GM12875 (cell line): Measurements from ENCODE around the gene ZBTB5.
"Not testable (repeated sequence)": the region's sequence is repeated elsewhere in the genome, so short reads cannot be mapped to it uniquely, and the experiment has no call there.

Experiments used
- H3K4me3 ChIP-seq: one replicate; pipeline ENCODE4 v1.5.1; 2011; ENCODE audit warnings: low read depth, low read length, control low read depth
- TF ChIP-seq, protein P1 (sequence below): IDR thresholded peaks from 2 replicates; pipeline ENCODE4 v1.5.1; 2011; ENCODE audit warnings: low read depth, mild to moderate bottlenecking, control low read depth, inconsistent platforms, low read length, moderate library complexity, borderline replicate concordance; ENCODE audit not compliant: insufficient read depth

The ZBTB5 gene

DNA sequence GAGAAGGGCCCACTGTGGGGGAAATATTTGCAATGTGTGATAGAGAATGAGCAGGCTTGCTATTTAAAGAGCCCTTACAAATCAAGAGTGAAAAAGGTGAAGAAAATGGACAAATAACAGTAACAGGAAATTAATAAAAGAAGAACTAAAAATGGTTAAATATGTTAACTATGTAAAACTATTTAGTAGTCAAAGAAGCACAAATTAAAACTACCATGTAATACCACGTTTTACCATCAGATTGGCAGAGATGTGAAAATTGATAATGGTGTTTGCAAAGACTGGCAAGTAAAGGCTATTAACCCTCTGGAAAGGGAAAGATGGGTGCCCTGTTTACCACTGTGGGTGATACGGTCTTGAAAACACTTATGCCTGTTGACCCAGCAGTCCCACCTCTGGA lies 65.9 kb downstream of the ZBTB5 start:
- TF ChIP-seq, protein P1, sequence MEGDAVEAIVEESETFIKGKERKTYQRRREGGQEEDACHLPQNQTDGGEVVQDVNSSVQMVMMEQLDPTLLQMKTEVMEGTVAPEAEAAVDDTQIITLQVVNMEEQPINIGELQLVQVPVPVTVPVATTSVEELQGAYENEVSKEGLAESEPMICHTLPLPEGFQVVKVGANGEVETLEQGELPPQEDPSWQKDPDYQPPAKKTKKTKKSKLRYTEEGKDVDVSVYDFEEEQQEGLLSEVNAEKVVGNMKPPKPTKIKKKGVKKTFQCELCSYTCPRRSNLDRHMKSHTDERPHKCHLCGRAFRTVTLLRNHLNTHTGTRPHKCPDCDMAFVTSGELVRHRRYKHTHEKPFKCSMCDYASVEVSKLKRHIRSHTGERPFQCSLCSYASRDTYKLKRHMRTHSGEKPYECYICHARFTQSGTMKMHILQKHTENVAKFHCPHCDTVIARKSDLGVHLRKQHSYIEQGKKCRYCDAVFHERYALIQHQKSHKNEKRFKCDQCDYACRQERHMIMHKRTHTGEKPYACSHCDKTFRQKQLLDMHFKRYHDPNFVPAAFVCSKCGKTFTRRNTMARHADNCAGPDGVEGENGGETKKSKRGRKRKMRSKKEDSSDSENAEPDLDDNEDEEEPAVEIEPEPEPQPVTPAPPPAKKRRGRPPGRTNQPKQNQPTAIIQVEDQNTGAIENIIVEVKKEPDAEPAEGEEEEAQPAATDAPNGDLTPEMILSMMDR: no peak
- no peak overlapping the region for H3K4me3 ChIP-seq

DNA sequence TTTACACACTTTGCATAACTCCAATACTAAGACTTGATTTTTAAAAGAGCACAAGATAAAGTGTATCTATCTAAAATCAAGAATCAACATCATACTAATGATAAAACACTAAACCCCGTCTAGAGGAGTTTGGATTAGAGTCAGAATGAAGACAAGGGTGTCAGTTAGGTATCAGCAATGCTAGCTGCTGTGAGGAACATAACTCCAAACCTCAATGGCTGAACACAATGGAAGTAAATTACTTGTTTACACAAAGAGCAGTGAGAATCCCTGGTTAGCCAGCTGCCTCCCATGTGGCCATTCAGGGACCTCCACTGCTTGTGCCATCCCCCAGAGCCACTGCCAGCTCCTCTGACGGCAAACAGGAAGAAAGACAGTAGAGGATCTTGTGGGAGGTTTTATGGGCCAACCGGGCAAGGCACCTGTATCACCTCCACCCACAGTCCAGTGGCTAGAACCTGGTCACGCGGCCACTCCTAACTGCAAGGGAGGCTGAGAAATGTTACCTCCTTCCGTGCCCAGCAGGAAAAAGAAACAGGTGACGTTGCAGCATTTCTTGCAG lies 66.7 kb downstream of the ZBTB5 start:
- TF ChIP-seq, protein P1: no peak
- no peak overlapping the region for H3K4me3 ChIP-seq

DNA sequence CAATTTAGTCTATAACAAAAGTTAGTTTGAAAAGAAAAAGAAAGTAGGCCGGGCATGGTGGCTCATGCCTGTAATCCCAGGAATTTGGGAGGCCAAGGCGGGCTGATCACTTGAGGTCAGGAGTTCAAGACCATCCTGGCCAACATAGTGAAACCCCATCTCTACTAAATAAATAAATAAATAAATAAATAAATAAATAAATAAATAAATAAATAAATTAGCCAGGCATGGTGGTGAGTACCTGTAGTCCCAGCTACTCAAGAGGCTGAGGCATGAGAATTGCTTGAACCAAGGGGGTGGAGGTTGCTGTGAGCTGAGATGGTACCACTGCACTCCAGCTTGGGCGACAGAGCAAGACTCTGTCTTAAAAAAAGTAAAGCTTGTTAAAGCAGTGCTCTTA lies 67.3 kb downstream of the ZBTB5 start:
- not testable (repeated sequence) for H3K4me3 ChIP-seq

DNA sequence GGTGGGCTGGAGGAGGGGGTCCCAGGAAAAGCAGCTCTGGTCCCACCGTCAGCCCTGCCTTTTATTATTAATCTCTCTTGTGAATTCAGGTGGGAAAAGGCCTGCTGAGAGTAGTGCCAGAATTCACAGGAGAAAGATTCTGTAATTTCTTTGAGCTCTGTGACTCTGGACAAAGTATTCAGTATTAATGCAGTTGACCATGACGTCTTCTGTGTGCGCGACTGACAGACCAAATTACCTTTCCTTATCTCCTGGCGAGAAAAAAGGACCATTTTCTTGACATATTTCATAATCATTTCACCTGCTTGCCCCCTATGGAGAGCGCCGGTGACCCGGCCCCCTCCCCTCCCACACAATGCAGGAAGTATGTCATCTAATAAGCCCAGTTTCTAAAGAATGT lies 69.6 kb downstream of the ZBTB5 start:
- TF ChIP-seq, protein P1: no peak
- no peak overlapping the region for H3K4me3 ChIP-seq

DNA sequence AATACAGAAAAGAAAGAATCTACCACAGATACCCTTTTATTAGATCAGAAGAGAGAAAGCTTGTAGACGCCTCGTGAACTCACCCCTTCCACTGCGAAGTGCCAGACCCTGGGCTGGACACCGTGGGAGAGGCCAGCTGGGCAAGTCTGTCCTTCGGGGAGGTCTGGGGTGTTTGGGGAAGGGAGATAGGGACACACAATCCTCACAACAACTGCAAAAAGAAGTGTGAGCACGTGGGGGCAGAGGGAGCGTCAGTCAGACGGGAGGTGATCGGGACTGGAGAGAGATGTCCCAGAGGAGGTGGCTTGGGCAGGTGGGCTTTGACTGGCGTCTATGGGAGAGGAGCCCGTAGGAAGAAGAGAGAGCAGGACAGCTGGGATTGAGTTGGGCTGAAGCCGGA lies 70.0 kb downstream of the ZBTB5 start:
- TF ChIP-seq, protein P1: no peak
- no peak overlapping the region for H3K4me3 ChIP-seq

DNA sequence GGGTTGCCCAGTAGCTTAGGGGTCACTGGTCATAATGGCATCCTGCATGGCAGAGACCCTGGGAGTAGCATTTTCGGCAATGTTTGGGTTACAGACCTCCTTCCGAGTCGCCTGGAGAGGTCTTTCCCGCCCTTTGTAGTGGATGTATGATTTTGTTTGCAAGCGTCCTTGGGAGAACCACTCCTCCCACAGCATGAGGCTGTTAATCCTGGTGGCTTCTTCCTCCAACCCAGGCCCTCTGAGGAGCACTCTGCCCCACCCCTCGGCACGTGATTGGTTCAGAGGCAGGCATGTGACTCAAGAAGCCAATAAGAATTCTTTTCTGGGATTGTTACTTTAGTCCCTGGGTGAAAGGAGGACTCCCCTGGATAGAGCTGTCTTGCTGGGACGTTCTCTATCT lies 73.0 kb downstream of the ZBTB5 start:
- TF ChIP-seq, protein P1: no peak

DNA sequence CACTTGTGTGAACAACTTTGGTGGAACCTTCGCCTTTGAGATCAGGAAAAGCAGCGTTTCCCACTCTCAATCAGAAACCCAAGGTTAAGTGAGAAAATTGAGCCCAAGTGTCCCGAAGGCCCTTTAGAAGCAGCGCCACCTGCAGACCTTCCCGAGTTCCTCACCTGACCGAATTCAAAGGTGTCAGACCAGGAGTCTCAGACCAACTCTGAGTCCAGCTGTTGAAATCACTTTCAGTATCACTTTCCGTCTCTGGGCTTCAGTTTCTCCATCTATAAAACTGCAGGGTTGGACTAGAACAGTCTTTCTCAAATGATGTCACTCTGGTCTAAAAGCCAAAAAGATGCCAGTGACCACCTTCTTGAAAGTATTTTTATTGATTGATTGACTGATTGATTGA lies 74.5 kb downstream of the ZBTB5 start:
- no peak overlapping the region for H3K4me3 ChIP-seq
- TF ChIP-seq, protein P1: peak; percentile 76

More for the DNA sequence above, 73.0 kb downstream of the ZBTB5 start:
- no peak overlapping the region for H3K4me3 ChIP-seq
